ENCODE data around the gene CKS1B.
A peak's percentile ranks its signal among the peaks of the same experiment; 100 is the strongest.
"Not testable (repeated sequence)": the region's sequence is repeated elsewhere in the genome, so short reads cannot be mapped to it uniquely, and the experiment has no call there.

The CKS1B gene

DNA sequence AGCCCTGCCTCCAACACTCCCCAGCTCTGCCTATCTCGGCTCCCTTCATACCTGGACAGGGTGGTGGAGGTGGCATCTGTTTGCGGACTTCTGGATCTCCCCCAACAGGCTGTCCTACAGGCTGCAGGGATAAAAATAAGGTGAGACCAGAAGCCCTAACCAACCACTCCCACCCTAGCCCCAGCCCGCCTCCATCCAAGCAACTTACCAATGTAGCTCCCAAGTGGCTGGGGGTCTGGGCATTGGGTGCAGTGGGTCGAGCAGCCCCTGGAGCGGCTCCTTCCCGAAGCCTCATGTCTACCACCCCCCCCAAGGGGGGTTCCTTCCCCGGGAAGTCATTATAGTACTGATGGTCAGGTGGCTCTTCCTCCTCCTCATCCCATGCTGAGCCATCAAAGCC lies 8.4 kb upstream of the CKS1B start:
- no peak for DNase-seq

DNA sequence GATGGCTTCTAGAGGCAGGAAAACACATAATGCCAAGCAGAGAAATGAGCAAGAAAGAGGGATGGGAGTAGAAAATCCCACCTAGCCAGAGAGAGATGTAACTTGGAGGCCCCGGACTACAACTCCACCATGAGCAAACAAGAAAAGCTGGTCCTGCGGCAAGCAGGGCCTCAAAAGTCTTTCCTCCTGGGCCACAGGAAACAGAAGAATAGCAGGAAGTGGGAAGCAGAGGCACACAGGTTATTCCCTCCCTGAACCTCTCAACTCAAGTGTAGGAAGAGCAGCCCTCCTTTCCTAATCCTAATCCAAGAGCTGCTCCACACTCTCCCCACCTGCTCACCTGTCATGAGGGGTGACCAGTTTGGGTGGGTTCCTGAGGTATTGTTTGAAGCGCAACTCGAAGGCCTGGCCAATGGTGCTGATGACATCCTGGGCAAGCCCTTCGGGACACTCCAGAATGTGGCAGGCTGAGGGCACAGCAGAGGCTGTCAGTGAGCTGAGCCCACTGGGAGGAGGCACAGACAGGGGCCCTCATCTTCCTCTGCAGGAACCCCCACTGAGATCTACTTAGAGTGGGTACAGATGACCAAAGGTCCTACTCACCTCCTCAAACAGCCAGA lies 7.0 kb upstream of the CKS1B start:
- no peak for DNase-seq

DNA sequence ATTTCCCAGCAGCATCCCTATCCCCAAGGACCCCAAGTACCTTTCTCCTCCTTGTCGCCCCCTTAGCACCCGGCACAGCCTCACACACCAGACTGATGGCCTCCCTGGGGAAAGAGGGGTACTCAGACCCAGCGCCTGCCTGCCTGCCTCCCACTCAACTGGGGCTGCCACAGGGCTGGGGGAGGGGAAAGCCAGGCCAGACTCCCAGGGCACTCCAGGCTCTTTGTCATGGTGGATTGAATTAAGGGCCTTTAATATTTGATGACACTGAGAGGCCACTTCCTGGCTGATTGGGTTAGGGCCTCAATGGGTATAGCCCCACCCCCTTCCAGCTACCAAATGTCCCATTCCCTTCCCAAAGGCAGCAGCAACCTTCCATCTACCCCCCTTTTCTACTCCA lies 5.8 kb upstream of the CKS1B start:
- DNase-seq, result no peak

DNA sequence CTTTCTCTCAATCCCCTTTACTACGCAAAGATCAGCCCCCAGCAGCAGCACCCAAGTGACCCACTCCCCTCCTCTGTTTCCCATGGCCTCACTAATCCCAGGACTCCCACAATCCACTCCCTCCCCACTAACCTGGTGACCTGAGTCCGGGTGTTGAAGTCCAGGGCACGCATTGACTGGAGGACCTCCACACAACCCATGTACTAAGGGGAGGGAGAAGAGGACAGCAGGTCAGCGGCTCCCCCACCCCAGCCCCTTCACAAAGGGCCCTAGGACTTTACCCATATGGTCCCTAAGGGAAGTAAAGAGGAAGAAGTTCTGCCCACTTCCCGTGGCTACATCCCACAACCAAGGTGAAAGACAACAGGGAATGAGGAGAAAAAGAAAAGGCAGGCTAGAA lies 5.2 kb upstream of the CKS1B start:
- DNase-seq, result no peak

DNA sequence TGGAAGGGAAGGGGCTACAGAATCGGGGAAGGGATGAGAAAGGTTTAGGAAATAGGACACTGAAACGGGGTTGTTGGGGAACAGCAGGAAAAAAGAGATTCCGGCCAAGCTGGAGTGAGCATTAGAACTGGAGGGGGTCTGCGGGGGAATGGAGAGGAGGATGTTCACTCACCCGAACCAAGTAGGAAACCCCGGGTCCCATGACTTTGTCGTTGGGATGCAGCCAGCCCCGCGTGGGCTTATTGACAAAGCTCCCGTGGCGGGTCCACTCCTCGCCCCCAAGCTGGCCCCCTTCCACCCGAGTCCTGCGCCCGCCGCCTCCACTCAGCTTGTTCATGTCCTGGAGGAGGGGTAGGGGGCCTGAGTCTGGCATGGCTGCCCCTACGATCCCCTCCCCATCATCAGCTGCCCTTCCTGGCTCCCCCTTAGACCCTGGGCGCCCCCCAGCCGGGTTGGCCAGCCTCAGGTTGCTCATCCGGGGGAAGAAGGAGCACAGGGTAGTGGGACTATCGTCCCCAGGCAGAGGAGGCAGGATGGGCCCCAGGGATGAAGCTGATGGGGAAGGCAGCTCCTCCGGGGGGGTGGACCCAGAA lies 4.5 kb upstream of the CKS1B start:
- no peak for DNase-seq

DNA sequence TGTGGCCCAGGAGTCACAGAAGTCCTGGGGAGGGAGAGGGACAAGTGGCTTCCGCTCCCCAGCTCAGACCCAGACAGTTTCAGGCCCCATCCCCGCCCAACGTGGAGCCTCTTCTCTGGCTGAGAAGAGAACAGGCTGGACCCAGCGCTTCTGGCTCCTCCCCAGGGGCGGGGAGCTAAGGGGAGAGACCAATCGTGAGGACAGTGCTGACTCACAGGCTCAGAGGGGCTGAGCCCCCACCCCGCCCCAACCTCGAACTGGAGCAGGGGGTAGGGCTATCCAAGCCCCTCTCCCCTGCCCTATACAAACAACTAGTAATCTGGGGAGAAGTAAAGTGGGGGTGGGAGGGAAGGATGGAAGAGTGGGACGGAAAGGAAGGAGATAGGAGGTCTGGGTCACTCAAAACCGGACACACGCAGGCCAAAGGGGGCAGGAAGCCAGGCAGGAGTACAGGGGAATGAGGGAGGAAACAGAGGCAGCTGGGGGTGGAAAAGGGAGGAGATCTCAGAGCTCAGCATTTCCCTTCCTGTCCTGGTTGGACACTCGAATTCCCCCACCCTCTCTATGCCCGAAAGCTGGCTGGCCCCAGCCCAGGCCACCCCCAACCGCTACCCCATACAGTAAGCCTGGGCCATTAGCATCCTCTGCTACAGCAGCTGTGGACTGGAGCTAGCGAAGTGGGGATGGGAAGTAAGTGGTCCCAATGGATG lies 3.7 kb upstream of the CKS1B start, which contains the start of gene SHC1:
TSS of gene SHC1 (minus strand) at position 117 of the 710 bp plus-strand sequence. CDS start 221 bp downstream, outside the sequence.
- peak; percentile 84 to 93 for DNase-seq

DNA sequence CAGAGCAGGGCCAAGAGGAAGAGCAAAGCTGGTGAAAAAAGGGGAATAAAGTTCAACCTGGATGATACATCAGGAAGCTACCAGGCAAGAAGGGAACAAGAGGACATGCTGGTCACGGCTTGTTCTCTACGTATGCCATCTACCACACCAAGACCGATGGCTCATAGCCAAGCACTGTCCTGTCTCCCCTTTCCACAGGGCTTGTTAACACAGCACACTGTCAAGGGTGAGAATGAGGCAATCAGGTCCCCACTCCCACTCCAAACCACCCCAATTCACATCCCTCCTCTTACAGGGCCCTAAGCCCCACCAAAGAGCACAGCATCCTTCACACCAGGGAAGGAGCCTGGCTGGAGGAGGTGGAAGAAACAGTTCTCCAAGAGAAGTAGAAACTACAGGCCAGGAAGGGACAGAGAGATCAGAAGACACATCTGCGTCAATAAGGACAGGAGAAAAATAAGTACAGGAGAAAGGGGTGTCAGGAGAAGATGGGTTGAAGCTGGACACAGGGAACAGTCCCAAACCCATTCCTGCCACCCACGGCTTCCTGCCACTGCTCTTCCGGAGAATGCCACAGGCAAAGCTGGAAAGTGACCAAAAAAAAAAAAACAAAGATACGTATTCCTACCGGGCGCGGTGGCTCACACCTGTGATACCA lies 3.0 kb upstream of the CKS1B start:
- no peak for DNase-seq

DNA sequence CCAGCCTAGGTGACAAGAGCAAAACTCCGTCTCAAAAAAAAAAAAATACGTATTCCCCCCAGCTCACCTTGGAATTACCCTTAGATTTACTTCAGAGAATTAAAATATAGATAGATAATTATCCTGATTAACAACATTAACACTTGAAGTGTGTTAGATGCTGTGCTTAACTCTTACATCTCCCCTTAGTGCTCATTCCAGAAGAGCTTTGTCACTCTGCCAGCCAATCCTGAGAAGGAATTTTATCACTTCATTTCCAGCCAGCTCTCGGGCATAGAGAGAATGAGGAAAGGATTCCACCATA lies 2.3 kb upstream of the CKS1B start:
- DNase-seq, result no peak

DNA sequence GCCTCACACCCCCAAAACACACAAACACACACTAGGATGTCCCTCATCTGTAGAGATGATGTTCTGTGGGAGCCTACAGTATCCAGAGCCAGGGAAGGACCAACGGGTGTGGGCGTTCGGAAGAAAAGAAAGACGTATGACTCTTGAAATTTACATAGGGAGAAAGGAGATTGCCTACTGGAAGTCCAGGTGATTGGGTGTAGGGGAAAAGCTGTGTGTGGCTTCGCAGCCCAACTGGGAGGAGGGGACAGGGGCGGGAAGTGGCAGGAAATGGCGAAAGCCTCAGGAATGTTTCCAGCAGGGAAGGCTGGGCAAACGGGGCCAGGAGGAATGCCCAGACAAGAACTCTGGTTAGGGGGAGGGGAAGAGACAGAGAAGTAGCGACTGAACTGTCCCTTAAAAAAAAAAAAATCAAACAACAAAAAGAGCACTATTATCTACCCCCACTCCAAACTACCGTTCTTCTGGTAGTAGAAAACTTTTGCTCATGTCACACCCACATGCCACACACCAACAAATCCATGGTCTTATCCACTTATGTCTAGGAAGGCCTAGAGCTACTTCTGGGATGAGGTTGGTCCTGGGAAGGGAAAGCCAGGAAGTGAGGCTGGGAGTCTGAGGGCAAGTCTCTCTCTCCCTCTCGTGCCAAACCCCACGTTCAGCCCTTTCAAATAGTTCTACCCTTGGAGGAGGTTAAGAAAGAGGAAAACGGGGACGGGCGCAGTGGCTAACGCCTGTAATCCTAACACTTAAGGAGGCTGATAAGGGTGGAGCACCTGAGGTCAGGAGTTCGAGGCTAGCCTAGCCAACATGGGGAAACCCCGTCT lies 1.8 kb upstream of the CKS1B start:
- DNase-seq, result no peak

DNA sequence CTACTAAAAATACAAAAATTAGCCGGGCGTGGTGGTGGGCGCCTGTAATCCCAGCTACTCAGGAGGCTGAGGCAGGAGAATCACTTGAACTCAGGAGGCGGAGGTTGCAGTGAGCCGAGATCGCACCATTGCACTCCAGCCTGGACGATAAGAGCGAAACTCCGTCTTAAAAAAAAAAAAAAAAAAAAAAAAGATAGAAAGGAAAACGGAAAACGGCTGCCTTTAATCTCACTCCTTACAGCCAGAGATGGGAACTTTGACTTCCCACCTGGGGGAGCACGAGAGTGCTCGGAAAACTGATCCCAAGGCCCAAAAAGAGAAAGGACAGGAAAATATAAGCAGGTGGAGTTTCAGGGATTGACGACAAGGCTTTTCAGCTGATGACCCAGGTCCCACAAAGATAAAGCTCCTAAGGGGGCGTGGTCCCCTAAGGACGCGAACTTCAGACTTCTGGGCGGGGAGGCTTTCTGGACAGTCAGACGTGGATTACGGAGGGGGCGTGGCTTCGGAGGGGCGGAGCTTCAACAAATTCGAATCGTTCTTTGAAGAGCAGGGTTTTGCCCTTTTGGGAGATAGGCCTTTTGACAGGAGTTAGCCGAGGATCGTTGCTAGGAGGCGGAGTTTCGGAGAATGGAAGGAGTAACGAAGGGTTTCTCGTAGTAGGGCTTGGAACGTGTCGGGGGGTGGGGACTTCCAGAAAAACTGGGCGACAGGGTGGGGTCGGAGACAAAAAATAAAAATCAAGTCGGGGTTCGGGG lies 958 bp upstream of the CKS1B start:
- DNase-seq, result peak; percentile 88 to 94

DNA sequence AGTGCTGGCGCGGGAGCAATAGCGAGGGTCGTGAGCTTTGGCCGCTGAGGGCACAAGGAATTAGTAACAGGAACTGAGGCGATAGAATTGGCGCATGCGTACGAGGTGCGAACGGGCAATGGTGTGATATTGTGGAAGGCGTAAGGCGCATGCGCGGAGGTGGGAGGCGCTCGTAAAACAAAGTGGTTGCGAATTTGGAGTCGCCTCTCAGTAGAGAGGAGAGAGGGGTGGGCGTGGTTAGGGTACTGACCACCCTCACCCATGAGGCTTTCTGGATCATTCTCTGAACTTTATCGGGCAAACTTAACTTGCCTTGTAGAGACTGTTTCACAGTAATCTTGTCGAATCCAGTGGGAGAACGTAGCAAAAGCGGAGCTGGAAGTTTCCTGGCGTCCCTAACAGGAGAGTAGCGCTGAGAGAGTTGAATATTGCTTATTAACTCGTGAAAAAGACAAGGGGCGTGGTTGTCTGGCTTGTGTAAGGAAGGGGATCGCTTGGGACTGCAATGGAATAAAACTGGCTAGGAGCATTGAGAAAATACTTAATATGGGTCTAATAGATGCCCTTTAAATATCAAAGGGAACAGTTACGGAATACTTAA lies 427 bp downstream of the CKS1B start:
- DNase-seq, result peak; percentile 99

DNA sequence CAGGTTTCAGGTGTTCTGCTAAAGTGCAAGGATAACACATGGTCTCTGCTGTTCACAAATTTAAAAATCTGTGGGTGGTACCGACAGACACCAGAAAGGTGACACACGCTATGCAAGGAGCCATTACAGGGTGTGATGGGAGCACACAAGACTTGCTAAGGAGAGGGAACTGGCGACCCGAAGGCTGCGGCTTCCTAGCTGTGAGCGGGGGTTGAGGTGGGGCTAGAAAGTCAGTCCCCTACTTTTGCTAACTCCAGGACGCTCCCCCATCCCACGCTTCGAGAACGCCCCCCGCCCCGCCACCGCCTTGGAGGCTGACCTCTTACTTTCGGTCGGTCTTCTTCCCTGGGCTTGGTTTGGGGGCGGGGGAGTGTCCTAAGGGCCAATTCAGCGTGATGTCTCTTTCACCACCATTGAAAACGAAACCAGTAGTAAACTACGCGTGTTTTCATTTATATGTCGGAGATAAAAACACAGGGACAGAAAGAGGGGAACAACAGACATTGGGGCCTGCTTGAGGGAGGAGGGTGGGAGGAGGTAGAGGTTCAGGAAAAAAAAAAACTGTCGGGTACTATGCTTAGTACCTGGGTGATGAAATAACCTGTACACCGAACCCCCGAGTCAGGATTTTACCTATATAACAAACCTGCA lies 1.1 kb downstream of the CKS1B start:
- DNase-seq, result no peak

DNA sequence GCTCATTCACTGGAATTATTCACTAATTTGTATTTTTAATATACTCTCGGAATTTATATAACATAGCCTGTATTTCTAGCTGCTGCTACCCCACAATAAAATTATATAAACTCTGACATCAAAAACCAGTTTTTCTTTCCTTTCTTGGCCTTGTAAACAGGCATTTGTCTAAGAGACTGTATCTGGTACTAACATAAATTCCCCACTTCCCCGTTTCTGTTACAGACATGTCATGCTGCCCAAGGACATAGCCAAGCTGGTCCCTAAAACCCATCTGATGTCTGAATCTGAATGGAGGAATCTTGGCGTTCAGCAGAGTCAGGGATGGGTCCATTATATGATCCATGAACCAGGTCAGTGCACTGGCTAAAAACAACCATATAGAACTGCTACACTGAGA lies 3.3 kb downstream of the CKS1B start:
- not testable (repeated sequence) for DNase-seq

DNA sequence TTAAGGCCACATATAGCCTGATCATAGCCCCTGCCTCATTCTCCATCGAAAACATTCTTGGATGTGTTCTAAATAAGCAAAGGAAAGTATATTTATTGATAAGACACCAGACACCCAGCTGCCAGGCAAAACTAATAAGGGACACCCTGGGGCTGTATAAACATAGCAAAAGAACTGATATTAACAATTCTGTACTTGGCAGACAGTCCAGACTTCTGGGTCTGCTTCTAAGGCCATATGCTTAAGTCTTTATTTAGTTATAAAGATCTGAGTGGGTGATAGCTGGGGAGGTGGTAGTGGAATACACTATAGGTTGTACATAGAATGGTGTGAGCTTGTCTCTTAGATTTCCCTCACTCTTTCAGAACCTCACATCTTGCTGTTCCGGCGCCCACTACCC lies 3.9 kb downstream of the CKS1B start:
- DNase-seq, result no peak

DNA sequence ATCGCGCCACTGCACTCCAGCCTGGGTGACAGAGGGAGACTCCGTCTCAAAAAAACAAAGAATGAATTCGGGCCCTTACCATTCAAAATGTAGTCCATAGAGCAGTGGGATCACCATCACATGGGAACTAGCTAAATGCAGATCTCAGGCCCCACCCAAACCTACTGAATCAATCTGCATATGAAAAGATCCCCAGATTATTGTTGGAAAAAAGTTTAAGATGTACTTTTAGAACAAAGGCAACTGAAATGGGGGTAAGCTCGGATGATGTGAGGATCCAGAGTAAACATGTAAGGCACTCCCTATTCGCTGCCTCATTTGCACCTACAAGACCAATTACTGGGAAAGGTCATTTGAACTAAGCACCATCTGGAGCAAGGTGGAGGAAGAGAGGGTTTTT lies 7.9 kb downstream of the CKS1B start:
- no peak for DNase-seq

DNA sequence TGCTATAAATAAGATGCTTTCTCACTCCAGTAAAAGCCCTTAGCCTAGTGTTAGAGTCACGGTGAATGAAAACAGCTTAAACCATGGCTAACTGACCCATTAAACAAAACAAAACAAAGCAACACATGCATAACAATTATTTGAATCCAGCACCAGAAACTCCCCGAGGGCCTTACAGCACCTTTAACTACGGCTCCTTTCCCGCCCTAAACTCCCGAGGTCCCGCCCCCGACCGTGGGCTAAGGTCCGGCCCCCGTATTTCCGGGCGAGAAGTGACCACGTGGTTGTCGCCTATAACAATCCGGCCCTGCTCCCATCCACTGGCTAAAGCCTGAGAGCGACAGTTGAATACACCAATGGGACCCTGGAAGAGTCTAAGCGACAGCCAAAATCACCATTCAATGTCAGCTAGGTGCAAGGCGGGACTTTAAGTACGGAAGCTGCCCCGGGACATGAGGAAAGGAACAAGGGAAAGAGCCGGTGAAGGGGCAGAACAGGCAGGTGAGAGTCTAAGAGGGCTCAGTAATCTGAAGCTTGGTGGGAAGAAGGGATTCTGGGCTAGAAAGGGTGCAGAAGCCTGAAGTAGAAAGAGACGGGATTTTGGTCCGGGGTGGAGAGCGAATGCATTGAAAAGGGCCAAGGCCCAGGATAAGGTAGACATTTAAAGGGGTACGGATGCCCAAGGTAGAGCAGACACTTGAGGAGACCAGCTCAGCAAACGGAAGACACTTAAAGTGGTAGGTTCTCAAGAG lies 8.6 kb downstream of the CKS1B start, which contains the start of gene FLAD1:
TSS of gene FLAD1 (plus strand) at position 448 of the 752 bp plus-strand sequence. CDS start 351 bp downstream, outside the sequence.
- DNase-seq, result peak; percentile 99 to 100

DNA sequence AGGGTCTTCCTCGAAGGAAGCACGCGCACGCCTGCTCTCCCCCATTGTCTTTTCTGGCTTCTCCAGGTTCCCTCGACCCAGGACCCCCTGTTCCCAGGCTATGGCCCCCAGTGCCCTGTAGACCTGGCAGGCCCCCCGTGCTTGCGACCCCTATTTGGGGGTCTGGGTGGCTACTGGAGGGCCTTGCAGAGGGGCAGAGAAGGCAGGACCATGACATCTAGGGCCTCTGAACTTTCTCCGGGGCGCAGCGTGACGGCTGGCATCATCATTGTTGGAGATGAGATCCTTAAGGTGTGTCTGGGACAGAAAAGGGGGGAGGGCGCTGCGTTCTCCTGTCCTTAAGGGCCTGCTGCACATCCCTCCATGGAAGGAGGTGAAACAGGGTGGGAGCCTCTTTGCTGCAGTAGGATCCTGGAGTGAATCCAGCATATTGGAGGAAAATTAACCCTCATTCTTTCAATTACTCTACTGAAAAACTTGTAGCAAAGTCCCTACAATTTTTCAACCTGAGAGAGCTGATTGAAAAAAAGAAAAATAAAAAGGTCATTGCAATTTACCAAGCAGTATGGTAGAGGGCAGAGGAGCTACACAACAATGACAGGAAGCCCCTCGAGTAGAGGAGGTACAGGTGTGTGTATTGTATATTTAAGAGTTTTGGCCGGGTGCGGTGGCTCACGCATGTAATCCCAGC lies 9.4 kb downstream of the CKS1B start:
- no peak for DNase-seq

DNA sequence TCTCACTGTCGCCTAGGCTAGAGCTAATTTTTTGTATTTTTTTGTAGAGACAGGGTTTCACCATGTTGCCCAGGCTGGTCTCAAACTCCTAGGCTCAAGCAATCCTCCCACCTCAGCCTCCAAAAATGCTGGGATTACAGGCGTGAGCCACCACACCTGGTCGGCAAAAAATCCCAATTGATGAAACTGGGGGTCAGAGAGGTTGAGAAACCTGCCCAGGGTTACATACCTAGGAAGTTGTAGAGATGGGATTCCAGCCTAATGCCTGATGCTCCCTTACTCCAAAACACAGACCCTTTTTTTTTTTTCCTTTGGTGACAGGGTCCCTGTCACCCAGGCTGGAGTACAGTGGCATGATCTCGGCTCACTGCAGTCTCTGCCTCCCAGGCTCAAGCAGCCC lies 12.3 kb downstream of the CKS1B start:
- DNase-seq, result not testable (repeated sequence)

DNA sequence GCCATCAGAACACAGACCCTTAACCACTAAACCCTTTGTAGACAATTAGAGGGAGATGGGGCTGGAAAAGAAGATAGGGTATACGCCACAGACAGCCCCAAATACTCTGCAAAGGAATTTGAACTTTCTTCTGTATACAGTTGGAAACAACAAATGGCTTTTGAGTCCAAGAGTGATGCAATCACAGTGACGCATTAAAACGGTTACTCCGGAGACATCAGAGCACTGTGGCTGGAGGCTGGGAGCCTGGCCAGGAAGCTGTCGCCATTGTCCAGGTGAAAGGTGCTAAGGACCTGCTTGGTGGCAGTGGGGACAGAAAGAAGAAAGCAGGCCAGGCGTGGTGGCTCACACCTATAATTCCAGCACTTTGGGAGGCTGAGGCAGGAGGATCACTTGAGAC lies 12.8 kb downstream of the CKS1B start:
- DNase-seq, result no peak

All from NCI-H446 (cell line).